HG02852 (cell line): ENCODE measurements around the gene STT3A.

ENCODE experiments used
- ATAC-seq: cut with Tn5 transposase; IDR thresholded peaks from one replicate; pipeline ENCODE4 v1.9.1; 2021; ENCODE audit warnings: mild to moderate bottlenecking, moderate library complexity; ENCODE audit not compliant: unreplicated experiment

STT3A gene

GRCh38 chr11:125649465-125650166 is 57.0 kb downstream of the STT3A start:
- ATAC-seq: no peak

GRCh38 chr11:125662689-125663088 is 70.0 kb downstream of the STT3A start:
- ATAC-seq: no peak

- ATAC-seq: no peak
These were observed 71.3 kb downstream of the STT3A start for GRCh38 chr11:125663910-125664309.

- no peak for ATAC-seq
These were observed 74.5 kb downstream of the STT3A start for GRCh38 chr11:125667151-125667550.

GRCh38 chr11:125670172-125670571 is 77.5 kb downstream of the STT3A start:
- no peak for ATAC-seq

- ATAC-seq: no peak
These were observed 78.9 kb downstream of the STT3A start for GRCh38 chr11:125671561-125671960.
